GM21526 (cell line): Measurements from ENCODE around the gene IRF2BP1.

Experiments used
- ATAC-seq: cut with Tn5 transposase; IDR thresholded peaks from one replicate; pipeline ENCODE4 v1.9.1; 2021; ENCODE audit warnings: moderate library complexity; ENCODE audit not compliant: unreplicated experiment, low FRiP score

IRF2BP1 gene, protein sequence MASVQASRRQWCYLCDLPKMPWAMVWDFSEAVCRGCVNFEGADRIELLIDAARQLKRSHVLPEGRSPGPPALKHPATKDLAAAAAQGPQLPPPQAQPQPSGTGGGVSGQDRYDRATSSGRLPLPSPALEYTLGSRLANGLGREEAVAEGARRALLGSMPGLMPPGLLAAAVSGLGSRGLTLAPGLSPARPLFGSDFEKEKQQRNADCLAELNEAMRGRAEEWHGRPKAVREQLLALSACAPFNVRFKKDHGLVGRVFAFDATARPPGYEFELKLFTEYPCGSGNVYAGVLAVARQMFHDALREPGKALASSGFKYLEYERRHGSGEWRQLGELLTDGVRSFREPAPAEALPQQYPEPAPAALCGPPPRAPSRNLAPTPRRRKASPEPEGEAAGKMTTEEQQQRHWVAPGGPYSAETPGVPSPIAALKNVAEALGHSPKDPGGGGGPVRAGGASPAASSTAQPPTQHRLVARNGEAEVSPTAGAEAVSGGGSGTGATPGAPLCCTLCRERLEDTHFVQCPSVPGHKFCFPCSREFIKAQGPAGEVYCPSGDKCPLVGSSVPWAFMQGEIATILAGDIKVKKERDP

GRCh38 chr19:45885556-45886426, at the start of gene IRF2BP1:
TSS of gene IRF2BP1 (minus strand) at chr19:45886141. CDS start at chr19:45885774, 367 bp downstream.
- peak; percentile 45 for ATAC-seq

DNA sequence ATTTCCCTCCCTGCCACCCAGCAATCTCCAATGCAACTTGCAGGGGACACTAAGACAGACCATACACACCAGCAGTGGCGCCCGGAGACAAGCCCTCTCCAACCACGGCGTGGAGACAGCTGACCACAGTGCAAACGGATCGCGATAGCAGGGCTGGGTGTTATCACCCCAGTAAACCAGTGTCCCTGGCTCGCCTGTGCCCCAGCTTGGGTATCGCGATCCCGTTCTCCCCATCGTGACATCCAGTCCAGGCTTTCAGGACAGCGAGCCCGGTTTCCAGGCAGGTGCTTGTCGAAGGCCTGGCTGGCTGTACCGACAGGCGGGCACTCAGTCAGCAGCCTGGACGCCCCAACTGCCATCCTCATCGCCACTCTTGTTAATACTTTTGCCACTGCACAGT, 49.3 kb upstream of the IRF2BP1 start:
- ATAC-seq, result no peak

DNA sequence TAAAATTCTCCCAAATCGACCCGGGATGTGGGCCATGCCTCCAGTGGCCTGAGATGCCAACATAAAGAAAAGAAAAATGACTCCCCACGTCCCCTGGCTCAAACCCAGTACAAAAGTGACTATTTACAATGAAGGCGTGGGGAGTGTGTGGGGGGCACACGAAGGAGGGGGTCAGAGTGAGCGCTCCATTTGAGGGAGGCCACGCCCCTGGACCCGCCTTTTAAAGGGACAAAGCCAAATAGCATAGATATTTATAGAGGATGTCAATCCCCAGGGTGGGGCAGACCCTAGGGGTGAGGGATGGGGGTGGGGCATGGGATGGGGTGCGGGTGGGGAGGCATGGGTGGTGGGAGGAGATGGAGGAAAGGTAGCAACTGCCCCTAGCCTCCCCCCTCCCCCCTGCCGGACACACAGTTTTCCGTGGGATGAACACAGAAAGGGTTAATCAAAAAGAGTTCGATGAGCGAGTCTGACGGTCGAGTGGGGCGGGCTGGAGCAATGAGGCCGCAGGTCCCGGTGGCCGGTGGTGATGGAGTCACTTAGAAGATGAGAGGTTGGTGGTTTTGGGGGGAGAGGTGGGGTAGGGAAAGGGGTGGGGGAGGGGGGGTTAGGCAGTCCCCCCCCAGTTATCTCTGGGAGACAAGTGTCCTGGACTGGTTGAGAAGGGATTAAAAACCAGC, 48.8 kb upstream of the IRF2BP1 start:
- no peak for ATAC-seq

DNA sequence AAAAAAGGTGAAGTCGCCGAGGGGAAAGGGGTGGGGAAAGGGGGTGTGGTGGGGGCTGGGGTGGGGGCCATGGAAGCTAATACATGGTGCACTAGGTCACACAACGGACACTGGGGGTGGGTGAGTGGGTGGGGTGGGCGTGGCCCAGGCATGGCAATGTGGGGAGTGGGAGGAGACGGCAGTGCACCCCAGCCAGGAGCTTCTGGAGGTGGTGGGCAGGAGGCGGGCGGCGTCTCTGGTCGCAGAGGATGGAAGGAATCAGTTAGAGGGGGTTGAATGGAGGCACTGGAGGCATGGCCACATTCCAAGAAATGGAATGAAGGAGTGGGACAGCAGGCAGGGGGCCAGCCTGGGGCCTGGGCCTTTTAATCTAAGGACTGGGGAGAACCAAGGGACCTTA, 47.8 kb upstream of the IRF2BP1 start:
- no peak for ATAC-seq

GRCh38 chr19:45931055-45931454, 45.1 kb upstream of the IRF2BP1 start:
- ATAC-seq, result no peak

DNA sequence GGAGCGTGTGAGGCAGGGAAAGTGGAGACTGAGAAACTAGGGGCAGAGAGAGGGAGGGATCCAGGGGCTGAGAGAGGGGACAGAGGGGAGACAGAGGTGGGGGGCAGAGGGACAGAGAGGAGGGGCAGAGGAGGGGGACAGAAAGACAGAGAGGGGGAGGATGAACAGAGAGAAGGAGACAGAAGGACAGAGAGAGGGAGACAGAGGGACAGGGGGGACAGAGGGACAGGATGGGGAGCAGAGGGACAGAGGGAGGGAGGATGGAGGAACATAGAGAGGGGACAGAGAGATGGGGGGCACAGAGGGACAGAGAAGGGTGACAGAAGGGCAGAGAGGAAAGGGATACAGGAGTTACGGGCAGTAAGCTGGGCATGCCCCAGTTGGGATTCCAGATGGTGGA, 43.3 kb upstream of the IRF2BP1 start:
- no peak for ATAC-seq

DNA sequence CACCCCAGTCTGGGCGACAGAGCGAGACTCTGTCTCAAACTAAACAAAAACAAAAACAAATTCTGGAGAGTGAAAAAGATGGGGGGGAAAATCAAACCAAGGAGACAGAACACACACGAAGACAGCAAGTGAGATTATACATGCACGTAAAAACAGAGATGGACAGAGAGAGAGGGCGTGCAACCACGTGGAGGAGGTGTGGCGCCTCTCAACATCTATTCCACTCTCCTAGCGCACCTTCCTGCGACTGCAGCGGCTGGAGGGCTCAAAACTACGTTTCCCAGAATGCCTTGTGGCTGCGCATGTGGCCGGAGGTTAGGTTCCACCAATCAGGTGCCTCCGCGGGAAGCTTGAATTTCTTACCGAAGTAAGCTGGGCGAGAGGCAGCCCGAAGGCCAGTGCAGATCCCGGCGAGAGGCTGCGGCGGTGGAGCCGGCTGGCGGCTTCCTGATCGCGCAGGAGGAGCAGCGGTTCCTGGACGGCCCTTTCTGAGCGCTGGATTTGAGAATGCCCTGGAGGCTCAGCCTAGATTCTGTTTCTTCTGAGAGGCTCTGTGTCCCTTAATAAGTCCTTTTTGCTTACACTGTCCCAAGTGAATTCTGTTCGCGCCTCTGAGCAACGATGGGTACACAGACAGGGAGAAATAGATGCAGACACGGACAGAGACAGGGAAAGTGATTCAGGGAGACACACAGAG, 41.8 kb upstream of the IRF2BP1 start:
- no peak for ATAC-seq

GRCh38 chr19:45924891-45925447, 39.0 kb upstream of the IRF2BP1 start:
- ATAC-seq, result no peak

GRCh38 chr19:45922281-45922680, 36.3 kb upstream of the IRF2BP1 start:
- ATAC-seq, result no peak

GRCh38 chr19:45920458-45920857, 34.5 kb upstream of the IRF2BP1 start:
- ATAC-seq, result no peak

DNA sequence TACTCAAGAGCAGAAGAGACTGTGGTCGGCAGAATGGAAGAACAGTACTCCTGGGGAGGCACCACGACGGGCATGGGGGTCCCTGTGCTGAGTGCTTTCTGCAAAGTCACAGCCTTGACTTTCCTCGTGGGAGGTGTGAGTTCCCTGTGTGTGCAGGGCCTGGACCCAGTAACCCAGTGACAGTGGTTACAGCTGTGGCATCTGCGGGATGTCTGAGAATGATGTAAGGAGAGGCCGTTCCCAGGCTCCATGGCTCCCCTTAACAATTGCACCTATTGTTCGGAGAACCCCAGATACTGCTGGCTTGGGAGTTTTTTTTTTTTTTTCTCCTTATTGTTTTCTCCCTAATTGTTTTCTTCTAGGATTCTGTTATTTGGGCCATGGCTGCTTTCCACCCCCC, 33.7 kb upstream of the IRF2BP1 start:
- no peak for ATAC-seq

DNA sequence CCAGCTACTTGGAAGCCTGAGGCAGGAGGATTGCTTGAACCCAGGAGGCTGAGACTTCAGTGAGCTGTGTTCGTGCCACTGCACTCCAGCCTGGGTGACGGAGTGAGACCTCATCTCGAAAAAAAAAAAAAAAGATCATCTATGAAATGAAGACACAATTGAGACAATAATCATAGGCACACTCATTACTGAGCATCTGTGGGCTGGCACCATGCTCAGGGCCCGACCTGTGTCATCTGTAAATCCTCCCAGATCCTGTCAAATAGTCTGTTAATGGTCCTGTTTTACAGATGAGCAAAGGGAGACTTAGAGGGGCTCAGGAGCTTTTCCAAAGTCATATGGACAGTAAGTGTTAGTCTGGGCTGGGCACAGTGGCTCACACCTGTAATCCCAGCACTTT, 32.8 kb upstream of the IRF2BP1 start:
- no peak for ATAC-seq

- ATAC-seq, result no peak
These were observed 31.6 kb upstream of the IRF2BP1 start for GRCh38 chr19:45917421-45918091.

DNA sequence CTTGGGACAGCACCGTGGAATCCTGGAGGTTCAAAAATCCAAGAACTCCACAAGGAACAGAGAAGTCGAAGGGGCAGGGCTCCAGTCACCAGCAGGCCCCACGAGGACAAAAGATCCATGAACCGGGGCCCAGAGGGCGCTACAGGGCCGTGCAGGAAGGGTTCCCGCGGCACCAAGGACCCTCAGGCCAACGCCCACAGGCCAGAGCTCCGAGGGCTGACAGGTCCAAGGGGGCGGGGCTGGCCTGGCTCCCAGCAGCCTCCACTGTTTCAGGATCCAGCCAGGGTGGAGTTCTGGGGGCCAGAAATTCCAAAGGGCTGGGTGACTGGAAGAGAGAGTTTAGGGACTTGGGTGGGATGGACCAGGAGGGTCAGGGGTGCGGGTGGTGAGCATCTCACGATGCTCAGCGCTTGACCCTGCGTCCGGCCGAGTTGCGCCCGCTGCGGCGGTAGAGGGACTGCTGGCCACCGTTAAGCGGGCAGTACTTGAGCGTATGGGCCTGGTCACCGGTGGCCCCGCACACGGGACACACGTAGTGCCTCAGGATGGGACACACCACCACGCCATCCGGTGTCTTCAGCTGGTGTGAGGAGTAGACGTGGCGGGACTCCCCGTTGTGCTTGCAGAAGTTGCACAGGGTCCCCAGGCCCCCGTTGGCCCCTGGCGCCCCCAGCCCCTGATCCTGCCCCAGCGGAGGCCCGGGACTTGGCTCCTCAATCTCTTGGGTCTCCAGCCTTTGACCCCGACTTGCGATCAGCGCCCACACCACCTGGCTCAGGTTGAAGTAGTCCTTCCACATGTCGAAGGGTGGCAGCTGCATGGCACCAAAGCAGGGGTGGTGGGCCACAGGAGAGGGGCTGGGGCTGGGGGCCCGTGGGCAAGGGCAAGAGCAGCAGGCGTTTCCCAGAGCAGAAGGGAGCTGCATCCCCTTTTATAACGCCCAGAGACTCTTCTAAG, 28.2 kb upstream of the IRF2BP1 start, which contains the start of gene NANOS2:
Gene NANOS2 (minus strand): TSS at position 905 of the 957 bp plus-strand sequence. CDS start 85 bp downstream, at position 820.
- no peak for ATAC-seq

- no peak for ATAC-seq
These were observed 25.4 kb upstream of the IRF2BP1 start for GRCh38 chr19:45911291-45911690.

GRCh38 chr19:45908956-45909355, 23.0 kb upstream of the IRF2BP1 start:
- no peak for ATAC-seq

DNA sequence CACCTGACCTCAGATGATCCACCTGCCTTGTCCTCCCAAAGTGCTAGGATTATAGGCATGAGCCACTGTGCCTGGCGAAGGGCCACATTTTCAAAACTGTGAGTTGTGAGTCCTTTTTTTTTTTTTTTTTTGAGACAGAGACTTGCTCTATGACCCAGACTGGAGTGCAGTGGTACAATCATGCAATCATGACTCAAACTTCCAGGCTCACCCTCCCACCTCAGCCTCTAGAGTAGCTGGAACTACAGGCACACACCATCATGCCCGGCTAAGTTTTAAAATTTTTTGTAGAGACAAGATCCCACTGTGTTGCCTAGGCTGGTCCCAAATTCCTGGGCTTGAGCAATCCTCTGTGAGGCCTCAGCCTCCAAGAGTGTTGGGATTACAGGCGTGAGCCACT, 20.3 kb upstream of the IRF2BP1 start:
- ATAC-seq, result no peak

DNA sequence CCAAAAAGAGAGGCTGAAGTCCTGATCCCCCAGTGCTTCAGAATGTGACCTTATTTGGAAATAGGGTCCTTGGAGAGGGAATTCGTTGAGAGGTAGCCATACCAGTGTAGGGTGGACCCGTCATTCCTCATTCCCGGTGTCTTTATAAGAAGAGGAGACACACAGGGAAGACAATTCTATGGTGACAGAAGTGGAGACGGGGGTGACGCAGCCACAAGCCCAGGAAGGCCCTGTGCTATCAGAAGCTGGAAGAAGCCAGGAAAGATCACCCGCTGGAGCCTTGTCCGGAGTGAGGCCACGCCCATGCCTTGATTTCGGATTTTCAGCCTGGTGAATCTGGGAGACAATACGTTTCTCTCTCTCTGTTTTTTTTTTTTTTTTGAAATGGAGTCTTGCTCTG, 19.1 kb upstream of the IRF2BP1 start:
- ATAC-seq, result no peak
